ENCODE data around the gene RGSL1. TPM values are rescaled to one million over a fixed set of nuclear protein-coding genes. Genes with fewer than 3 reads are reported as not detected.

The RGSL1 gene
- total RNA-seq, 1 donor from 2014 or later = not detected

Other genes starting within 250 kb of the RGSL1 start
- 476 and 545 TPM in 2 replicates for gene GLUL, start 58.4 kb upstream of the RGSL1 start, total RNA-seq (ENCODE audit: low replicate concordance)
- gene TEDDM1, start 49.5 kb upstream of the RGSL1 start, total RNA-seq (ENCODE audit: low replicate concordance) = not detected in 2 replicates
- gene RNASEL, start 139.1 kb downstream of the RGSL1 start, total RNA-seq (ENCODE audit: low replicate concordance) = 4.2 and 5.0 TPM in 2 replicates
- gene RGS16, start 154.2 kb downstream of the RGSL1 start, total RNA-seq (ENCODE audit: low replicate concordance) = 9.7 and 14.6 TPM in 2 replicates
- gene RGS8, start 234.4 kb downstream of the RGSL1 start, total RNA-seq (ENCODE audit: low replicate concordance) = 0.33 and 1.1 TPM in 2 replicates

Measured in type B pancreatic cell (in vitro differentiated cells).